GM19099 (cell line): ENCODE data around the gene SLC39A3.

Source experiments
- POLR2A ChIP-seq: IDR thresholded peaks from 3 replicates; pipeline ENCODE4 v1.6.1; 2011; ENCODE audit warnings: low read depth; ENCODE audit not compliant: insufficient read length; ENCODE audit errors: extremely low read depth

Gene SLC39A3

GRCh38 chr19:2721570-2722540 is 18.0 kb downstream of the SLC39A3 start:
- TF ChIP-seq POLR2A = no peak

- no peak for TF ChIP-seq POLR2A
These were observed 18.8 kb downstream of the SLC39A3 start, which contains the start of gene DIRAS1 for GRCh38 chr19:2720777-2721569. TSS of gene DIRAS1 (minus strand) at chr19:2721372. CDS start at chr19:2717806, 3,566 bp downstream.

DNA sequence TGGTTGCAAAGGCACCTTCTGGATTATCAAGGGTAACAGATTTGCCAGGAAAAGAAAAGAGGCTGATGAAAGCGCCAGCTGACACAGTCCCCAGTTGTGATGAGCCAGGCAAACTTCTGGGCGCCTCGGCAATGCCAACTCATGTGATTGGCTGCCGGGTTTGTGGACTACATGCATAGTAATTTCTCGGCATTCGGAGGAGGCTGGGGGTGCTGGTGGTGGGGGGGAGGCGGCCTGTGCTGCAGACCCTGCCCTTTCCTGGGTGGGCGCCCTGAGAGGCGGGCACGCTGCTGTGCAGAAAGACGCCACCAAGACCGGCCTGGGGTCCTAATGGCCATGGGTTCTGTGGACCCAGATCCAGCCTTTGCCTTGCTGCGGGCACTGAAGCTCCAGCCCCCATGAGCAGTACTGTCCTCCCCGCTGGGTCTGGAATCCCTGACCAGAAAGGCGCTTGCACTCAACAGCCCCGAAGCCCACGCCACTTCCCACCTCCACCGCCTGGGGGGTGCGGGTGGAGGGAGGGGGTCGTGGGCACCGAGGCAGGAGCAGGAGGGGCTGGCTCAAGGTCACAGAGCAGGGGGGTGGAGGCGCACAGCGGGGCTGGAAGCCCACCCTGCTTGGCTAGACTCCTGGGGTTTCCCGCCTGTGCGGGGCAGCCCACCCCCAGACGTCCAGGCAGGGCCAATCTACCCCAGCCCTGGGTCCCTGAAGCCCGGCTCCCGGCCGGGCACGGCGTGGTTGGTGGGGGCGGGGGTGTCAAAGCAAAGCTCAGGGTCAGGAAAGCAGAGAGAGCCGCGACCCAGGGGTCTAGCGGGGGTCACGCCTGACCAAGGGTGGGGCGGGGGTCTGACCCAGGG is 19.7 kb downstream of the SLC39A3 start:
- no peak for TF ChIP-seq POLR2A

DNA sequence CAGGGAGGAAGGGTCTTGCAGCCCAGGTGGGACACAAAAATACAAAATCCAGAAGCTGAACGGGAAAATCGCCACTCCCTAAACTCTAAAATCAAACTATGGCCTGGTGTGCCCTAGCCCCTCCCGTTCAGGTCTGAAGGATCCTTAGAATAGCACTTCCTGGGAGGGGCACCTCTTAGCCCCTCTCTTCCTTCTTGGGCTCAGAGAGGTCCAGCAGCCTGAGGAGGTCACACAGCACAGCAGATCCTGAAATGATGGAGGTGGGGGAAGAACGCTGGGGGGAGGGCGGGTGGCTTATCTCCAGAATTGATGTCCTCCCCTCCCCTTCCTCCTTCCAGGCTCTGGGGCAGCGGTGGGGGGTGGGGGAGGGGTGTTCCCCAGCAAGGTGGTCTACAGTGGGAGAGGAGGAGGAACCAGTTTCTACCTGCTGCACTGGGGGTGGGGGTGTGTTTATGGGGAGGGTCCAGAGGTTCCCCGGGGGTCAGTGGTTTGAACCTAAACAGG is 20.5 kb downstream of the SLC39A3 start:
- no peak for TF ChIP-seq POLR2A

DNA sequence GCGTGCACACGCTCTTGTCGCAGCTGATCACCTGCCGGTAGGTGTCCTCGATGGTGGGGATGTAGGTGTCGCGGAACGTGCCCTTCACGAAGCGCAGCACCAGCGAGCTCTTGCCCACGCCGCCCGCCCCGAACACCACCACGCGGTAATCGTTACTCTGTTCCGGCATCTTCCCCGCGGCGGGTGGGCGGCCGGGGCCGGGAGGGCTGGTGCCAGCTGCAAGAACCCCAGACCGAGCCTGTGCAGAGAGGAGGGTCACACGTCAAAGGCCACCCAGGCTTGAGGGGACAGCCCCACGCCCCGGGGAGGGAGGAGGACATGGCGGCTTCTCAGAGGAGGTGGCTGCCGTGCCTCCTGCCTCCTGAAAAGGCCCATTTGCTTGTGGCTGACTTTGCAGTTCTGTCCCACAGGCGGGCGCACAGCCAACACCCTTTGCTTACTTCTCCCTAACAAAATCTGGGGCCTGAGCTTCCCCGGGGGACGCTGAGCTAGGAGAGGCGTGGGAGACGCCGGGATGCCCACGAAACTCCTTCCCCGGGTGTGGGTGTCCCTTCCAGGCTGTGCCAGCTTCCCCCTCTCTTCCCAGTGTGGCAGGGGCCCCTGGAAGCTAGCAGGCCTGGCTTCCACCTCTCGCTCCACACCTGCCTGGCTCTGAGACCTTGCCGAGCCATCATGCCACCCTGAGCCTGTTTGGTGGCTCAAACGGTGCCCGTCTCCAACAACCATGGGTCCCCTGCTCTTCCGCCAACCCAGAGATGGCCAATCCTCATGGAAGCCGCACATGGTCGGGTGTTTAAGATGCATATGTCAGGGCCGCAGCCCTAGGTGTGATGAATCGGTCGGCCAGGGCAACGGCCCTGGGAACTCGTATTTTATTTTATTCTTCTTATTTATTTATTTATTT is 21.9 kb downstream of the SLC39A3 start:
- no peak for TF ChIP-seq POLR2A

GRCh38 chr19:2716722-2717637 is 22.8 kb downstream of the SLC39A3 start:
- TF ChIP-seq POLR2A = no peak

DNA sequence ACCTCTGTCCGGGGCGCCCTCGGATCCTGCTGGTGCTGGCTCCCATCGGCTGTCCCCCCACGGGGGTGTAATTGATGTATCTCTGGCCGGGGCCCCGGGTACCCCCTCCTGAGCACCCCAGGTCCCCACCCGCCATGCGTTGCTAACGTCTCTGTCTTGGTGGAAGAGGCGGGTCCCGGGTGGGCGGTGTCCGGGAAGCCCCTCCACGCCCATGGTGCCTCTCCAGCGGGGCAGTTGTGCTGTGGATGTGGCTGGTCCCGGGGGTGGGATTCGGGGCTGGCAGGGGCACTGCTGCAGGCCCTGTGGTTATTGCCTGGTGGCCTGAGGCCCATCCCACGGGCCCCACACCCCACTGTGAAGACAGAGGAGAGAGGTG is 23.6 kb downstream of the SLC39A3 start:
- TF ChIP-seq POLR2A = no peak

DNA sequence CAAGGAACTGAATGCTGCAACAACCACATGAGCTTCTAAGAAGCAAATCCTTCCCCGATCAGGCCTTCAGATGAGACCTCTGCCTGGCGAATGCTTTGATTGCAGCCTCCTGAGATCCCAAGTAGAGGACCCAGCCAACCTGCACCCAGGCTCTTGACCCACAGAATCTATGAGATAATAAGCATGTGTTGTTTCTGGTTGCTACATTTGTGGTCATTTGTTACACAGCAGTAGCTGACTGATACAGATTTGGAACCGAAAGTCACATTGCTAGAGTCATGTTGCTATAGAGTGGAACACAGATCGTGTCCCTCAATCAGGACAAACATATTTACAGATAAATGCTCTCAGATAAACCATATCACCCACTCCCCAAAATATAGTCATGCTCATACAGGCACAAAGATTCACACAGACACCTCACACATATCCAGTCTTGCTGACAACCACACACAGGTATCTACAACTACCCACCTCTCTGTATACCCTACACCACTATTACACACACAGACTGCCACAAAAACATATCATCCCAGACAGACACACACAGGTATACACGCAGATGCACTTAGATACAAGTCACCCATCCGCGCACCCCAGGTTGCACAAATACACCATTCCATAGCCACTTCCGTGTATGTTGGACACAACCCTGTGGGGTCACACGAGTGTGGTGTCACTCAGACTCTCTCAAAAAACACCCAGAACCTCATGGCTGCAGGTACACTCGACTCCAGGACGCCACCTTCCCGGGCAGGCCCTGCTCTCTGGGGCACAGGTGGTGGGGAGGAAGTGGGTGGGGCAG is 24.1 kb downstream of the SLC39A3 start:
- TF ChIP-seq POLR2A = no peak

DNA sequence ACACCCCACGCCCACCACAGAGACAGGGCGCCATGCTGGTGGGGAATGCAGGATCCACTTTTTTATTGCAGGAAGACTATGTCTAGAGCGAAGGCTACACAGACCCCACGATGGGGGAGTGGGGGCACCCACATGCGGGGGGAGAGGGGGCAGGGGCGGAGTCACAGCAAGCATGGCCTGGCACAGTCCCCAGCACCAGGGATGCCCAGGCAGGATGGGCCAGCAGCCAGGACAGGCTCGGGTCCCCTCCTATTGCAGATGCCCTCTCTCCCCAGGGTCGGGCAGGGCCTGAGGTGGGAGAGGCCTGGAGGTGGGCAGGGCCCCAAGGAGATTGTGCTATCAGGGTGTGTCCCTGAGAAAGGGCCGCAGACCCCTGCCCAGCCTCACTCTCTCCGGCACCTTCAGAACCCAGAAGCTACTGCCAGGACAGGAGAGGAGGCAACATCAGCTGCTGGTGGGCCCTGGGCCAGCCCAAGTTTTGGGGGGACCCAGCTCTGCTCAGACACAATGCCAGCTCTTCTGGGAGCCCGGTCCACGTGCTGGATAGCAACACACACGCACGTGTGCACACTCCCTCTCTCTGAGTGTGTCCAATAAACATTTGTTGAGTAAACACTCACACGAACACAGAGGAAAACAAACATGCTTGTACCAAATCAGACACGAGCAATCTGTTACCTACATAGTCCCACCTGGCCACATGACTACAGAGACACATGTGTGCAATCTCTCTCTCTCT is 25.1 kb downstream of the SLC39A3 start:
- no peak for TF ChIP-seq POLR2A

- TF ChIP-seq POLR2A = no peak
These were observed 28.0 kb downstream of the SLC39A3 start for GRCh38 chr19:2711875-2712205.

DNA sequence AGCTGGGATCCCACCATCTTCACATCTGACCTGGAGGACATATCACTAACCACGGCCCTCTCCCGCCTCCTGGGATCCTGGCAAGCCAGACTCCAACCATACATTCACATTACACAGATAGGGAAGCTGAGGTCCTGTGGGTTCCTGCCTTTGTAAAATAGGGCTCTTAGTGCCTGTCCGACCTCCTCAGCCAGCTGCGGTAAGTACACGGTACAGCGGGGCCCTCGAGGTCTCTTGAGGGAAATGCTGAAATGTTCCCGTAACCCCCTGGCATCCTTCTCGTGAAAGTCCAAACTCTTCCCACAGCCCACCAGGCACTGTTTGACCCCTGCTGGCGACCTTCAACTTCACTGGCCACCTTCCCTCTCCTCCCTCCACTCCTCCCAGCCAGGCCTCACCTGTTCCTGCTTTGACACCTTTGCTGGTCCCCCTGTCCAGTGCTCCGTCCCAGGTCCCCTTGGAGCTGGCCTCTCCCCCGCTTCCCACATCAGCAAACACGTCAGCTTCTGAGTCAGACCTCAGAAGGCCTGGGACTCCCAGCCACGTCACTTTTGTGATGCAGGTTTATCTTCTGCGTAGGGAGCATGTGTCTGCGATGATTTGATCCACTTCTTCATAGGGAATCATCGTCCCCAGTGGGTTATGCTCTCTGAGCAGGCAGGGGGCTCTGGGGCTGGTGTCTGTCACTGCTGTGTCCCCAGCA is 28.5 kb downstream of the SLC39A3 start:
- no peak for TF ChIP-seq POLR2A
